GM21528 (cell line): ENCODE measurements around the gene MME.

ENCODE experiments used
- ATAC-seq: cut with Tn5 transposase; IDR thresholded peaks from one replicate; pipeline ENCODE4 v1.9.1; 2021; ENCODE audit warnings: mild to moderate bottlenecking, moderate library complexity; ENCODE audit not compliant: unreplicated experiment, low FRiP score

Gene MME

DNA sequence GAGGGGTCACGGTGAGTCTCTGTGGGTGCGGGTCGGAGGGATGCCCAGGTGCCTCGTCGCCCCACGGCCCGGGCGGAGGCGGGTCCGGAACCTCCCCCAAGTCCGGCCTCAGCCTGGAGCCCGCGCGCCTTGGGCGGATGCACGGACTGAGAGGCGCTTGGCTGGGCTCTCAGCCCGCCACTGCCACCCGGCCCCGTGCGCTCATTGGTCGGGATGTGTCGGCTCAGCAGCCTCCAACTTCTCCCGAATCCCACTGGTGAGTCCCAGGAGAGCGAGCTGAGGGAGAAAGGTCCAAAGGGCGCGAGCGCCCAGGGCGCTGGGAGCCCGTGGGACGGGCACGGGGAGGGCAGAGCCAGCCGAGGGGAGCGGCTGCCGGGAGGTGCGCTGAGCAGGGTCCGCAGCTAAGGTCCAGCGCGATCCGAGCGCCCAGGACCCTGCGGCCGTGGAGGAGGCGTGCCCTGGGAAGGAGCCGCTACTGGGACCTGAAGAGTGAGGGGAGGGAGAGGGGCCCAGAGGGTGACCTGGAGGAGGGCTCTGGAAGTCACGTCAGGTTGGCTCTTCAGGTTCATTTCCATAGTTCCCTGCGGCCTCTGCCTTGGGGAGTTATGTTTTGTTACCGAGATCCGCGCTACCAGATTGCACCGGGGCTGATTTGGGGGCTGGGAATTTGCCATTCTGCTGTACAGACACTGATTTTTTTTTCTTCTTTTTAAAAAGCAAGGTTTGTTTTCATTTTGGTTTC, at the start of gene MME:
Gene MME, plus strand, starts transcription at position 574 of the 742 bp plus-strand sequence. CDS start 3,849 bp downstream, outside the sequence.
- ATAC-seq: no peak

DNA sequence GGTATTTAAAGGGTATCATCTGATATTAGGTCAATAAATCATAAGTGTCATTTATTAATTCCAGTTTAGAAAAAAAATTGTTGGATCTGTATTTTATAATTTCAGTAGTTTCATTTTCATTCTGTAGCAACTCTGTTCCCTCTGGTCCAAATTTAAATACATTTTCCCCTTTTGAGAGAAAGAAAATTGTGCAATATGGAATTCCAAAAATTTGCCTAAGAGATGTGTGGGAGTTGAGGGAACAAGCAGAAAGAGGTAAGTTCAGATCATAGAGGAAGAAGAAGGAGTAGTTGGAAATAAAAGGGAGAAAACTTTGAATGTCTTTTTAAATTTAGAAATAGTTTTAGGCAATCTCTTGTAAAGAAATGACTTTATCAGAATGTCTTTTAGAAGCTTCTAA, 48.9 kb upstream of the MME start:
- no peak for ATAC-seq

DNA sequence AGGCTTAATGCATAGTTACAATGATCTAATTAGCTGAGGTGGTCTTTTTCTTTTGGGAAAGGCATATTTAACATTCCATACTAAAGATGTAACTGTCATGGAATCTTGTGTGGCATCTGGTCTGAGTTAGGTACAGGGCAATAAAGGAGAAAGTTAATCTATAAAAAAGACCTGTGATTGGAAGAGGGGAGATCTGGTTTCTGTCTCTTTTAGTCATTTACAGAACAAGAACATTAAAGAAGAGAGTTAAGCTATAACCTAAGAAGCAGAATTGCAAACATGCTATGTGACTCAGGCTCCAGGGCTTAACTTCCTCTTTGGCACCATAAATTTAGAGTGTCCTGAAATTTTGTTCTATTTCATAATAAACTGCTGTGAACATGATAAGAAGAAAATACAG, 47.2 kb upstream of the MME start:
- no peak for ATAC-seq

DNA sequence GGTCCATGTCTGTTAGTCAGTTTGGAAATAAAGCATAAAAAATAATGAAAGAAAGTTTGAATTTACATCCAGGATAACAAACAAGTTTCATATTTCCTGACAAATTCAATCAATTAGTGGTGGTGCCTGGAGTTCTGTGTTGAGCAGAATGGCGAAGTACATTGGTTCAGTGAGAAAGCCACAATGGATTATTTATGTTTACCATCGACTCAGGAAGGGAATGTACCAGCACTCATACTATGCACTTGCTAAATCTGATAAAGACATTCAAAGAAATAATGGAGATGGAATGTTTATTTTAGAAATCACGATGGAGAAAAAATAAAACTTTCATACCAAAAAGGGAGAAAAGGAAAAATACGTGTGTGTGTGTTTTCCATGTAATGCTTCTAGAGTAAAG, 45.3 kb upstream of the MME start:
- no peak for ATAC-seq

DNA sequence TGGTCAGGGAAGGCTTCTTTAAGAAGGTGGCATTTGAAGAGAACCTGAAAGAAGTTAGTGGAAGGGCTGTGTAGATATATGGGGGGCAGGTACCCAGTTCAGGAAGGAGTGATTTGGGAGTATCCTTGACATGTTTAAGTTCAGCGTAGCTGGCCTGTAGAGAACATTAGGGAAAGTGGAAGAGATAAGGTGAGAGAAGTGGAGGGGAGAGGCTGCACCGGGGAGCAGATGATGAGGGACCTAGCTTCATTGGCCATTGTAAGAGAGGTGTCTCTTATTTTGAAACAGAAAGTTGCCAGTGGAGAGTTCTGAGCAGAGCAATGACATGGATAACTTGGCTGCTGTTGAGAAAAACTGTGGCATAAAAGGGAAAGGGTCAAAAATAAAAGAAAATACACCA, 44.6 kb upstream of the MME start:
- no peak for ATAC-seq

DNA sequence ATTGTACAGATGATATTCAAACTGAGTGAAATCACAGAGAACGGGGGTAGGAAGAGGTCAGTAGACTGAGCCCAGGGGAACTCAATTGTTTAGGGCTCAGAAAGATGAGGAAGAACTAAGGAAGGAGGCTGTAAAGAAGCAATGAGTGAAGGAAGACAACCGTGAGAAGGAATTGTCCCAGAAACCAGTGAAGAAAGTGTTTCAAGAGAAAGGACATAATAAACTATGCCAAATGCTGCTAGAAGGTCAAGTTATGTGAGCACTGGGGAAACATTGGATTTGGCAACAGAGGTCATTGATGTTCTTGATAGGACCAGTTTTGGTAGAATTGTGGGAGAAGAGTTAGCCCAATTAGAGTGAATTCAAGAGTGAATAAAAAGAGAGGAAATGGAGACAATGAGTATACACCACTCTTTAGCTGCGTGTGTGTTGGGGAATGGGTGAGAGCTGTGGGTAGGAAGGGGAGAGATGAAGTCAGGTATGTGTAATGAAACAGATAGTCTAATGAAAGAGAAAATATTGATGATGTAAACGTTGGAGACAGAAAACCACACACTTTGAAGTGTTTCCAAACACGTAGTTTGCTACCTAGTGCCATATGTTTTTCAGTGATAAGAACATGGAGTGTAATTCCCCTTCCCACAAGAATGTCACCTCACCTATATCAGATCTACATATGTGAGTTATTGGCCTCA, 42.5 kb upstream of the MME start:
- no peak for ATAC-seq

DNA sequence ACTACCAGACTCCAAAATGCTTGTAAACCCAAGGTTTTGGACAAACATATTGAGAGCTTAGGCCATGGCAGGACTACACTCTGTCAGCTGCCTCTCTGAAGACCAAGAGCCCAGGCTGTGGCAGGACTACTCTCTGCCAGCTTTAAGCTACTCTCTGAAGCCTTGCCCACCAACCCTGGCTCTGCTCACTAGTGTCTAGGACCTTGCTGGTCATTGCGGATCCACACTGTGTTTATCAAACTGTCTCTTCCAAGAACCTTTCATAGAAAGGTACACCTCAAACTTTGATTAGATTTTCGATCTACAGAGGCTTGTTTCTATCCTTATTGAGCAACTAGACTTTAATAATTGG, 41.9 kb upstream of the MME start:
- ATAC-seq: no peak

DNA sequence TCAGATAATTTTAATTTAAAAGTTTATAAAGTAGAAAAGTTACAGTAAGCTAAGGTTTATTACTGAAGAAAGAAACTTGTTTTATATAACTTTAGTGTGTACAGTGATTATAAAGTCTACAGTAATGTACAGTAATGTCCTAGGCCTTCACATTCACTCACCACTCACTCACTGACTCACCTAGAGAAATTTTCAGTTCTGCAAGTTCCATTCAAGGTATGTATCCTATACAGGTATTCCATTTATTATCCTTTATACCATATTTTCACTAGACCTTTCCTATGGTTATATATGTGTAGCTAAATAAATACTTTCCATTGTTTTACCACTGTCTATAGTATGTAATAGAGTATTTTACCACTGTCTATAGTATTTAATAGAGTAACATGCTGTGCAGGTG, 33.2 kb upstream of the MME start:
- no peak for ATAC-seq

DNA sequence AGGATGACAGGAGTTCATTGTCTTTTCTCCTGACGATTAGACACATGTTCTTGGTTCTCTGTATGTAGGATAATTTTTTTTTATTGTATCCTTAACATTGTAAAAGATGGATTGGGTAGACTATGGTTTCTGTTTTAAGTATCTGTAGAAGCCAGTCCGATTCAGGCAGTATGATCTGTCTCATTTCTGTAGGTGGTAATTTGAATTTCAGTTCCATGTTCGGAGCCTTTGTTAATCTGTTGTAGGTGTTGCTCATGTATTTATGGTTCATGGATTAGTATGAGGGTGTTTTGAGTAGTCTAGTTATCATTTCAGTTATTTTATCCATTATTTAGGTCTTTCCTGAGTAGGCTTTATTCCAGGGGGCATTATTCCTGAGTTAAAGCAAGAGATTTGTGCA, 32.4 kb upstream of the MME start:
- ATAC-seq: no peak

DNA sequence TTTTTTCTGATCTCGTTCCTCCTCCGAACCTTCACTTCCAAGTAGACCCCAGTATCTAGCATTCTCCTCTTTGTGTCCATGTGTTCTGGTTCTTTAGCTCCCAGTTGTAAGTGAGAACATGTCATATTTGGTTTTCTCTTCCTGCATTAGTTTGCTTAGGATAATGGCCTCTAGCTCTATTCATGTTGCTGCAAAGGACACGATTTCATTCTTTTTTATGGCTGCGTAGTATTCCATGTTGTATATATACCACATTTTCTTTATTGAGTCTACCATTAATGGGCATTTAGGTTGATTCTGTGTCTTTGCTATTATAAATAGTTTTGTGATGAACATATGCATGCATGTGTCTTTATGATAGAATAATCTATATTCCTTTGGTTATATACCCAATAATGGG, 30.2 kb upstream of the MME start:
- no peak for ATAC-seq

DNA sequence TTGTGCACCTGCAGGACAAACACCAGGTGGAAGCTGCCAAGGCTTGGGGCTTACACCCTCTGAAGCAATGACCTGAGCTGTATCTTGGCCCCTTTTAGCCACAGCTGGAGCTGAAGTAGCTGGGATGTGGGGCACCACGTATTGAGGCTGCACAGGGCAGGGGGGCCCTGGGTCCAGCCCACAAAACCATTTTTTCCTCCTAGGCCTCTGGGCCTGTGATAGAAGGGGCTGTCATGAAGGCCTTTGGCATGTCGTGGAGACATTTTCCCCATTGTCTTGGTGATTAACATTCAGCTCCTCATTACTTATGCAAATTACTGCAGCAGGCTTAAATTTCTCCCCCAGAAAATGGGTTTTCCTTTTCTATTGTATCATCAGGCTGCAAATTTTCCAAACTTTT, 27.6 kb upstream of the MME start:
- ATAC-seq: no peak

DNA sequence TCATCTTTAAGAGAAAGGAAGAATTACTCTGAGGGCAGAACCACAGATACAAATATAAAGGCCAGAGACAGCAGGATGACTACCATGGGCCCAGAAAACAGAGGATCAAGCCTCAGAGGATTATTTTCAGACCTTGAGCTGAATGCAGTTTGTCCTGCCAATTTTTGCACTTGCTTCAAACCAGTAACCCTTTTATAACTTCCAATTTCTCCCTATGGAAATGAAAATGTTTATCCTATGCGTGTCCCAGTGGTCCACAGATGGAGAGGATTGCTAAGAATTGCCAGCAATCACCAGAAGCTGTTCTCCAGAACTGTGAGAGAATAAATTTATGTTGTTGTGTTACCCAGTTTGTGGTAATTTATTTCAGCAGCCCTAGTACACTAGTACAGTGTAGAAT, 26.4 kb upstream of the MME start:
- no peak for ATAC-seq

DNA sequence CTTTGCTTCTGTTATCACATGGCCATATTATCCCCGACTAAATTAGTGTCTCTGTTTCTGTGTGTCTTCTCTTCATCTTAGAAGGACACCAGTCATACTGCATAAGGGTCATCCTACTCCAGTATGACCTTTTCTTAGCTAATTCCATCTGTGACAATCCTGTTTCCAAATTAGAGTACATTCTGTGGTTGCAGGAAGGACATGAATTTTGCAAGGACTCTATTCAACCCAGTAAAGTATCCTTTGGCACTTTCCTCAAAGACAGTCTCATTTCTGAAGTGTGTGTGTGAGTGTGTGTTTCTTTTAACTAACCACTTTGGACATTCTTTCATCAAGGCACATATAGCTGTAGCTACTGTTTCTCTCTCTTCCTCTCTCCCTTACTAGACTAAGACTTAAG, 15.2 kb upstream of the MME start:
- ATAC-seq: no peak

DNA sequence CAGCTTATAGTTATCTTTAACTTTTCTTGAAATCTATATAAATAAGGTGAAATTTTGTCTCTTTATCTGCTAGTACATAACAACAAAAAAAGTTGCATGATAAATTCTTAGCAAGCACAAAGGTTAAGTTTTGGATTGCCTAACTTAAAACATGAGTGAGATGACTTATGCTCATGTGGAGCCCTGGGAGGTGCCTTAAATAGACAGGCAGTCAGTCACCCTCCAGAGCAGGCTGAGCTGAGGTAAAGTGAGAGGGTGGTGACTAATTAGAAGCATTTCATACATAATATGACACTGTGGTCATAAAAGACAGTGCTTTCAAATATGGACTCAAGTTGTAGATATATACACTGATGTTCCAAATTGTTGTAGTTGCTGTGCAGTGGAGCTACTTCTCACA, 14.6 kb upstream of the MME start:
- no peak for ATAC-seq

DNA sequence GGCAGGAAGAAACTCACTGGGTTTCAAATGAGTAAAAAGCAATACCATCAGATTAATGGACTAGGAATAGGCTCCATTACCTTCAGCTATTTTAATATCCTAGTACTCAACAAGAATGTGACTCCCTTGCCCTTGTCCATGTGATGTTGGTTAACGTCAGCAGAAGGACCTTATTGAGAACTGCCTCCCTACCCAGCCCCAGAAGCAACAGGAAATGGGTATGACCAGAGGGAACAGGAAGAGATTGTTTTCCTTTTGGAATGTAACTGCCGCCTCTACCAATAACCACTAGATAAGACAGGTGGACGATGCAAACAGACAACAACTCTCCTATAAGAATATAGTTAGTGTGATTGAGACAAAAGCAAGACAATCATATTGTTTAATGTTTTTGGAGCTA, 10.4 kb upstream of the MME start:
- ATAC-seq: no peak

DNA sequence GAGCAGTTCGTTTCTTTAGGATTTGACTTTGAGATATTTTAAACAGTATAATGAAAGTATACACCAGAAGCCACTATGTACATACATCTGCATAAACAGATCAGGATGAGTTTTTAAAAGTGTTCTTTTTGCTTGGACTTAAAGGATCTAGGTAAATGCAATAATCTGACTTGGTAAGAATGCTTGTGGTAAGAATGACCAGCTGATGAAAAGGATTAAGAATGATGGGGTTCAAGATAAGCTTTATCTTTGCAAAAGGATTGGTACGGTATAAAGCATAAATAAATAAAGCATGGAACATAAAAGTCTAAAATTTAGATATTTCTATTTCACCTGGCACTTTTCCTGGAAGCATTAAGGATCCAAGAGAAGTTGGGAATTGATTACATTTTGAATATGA, 9.8 kb upstream of the MME start:
- no peak for ATAC-seq

DNA sequence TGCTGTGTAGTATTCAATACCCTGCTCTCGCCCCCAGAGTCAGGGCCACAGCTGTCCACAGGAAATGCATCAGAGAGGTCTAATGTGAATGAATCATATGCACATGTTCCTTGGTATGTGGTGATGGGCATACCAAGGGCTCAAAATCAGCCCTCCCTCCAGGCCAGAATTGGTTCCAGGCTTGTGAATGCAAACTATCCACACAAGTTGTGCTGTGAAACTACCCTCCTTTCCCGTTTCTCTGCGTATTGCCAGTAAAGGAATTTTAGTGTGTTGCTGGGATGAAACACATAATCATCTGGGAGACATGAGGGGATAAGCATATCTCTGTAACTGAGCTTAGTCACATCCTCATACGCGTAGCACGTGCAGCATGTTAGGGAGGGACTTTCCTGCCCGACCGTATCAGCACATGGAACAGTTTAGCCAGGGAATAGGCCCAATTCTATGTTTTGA, 9.2 kb upstream of the MME start:
- no peak for ATAC-seq

DNA sequence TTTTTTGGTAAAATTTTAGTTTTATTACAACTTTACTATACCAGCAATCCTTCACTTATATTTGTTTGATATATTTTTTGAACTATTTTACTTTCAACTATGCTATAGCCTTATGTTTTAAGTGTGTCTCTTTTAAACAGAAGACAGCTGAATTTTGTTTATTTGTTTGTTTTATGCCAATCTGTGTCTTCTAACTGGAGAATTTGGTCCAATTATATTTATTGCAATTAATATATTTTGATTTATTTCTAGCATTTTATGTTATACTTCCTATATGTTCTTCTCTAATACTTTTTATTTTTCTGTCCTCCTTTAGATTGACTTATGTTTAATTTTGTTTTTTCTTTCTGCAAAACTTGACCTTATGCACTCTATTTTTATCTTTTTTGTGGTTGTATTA, 4.9 kb upstream of the MME start:
- ATAC-seq: no peak

DNA sequence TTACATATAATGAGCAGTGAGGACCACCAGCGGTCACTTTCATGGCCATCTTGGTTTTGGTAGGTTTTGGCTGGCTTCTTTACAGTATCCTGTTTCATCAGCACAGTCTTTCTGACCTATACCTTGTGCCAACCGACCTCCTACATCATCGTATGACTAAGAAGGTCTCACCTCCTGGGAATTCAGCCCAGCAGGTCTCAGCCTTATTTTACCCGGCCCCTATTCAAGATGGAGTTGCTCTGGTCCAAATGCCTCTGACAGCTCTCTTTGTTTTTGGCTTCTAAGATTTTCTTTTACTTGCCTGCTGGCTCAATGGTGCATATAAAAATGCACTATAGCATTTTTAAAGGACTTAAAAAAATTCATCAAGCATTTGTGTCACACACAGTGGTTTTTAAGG, 3.2 kb upstream of the MME start:
- ATAC-seq: no peak

DNA sequence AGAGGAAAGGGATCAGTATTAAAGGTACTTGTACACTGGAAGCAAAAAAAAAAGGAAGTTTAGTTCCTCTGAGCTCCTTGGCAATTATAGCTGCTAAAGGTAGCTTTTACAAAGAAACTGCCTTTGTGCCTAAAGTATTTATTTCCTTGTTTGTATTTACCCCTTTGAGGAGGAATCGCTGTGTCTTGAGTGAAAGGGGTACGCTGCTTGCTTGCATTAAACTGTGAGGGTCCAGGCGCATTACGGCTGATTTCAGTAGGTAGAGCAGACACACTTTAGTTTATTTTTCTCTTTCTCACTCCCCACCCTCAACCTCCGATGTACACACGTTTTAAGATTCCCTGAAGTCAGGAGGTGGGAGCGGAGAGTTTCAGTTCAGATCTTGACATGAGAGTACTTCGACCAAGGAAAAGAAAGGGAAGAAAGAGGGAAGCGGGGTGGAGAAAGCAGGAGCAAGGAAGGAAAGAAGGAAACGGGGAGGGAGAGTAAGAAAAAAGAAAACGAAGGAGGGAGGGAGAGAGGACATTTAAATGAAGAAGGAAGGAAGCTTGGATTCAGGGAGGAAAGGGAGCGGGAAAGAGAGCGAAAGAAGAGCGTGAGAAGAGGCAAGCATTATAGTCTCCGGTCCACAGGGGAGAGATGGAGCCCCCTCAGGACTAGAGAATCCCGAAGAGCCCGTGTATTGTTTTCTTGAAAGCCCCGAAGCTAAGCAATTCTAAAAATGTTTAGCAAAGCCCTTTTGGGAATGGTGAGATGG, 1.2 kb upstream of the MME start:
- ATAC-seq: no peak

DNA sequence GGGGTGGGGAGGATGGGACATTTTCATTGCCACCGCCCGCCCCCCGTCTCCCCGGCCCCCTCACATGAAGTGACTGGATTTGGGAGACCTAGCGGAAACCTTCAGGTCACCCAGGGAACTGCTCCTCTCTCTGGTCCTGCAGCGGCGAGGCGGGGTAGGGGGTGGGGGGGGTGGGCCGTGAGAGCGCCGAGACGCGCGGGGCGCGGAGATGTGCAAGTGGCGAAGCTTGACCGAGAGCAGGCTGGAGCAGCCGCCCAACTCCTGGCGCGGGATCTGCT, 712 bp upstream of the MME start:
- no peak for ATAC-seq

DNA sequence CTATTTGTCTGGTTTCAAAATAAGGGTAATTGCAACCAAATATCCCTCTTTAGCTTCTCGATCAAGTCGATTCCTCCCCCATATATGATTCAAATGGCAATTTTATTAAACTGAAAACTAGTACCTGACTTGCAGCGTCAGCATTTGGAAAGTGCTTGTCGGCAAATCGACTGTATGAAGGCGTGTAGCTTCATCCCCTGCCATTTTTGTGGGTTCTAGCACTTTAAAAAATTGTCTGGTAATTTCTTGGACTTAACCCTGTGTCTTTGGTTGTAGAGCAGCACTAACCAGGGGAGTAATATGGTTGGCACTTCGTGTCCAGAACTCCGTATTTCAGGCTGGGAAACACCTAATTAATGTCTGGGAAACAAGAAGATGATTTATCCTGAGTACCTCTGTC, 573 bp downstream of the MME start:
- no peak for ATAC-seq
